Tibial nerve (tissue), 4 donors: Measurements from ENCODE around the gene DAPK2.

Source experiments
- CTCF ChIP-seq, 5 experiments: fragments of 200-600 bp in 3 of 5; fragments of 450-650 bp in 2 of 5; sonication (generic) in 3 of 5; IDR thresholded peaks; one replicate each; pipeline ENCODE4 v1.5.1; 2016 to 2019; ENCODE audit warnings: antibody characterized with exemption in 5 of 5, mild to moderate bottlenecking in 3 of 5, moderate library complexity in 2 of 5
- EP300 ChIP-seq, 2 donors: sonication (generic); formaldehyde crosslinking; IDR thresholded peaks; one replicate each; pipeline ENCODE4 v1.6.1; 2017; ENCODE audit warnings: antibody characterized with exemption in 2 of 2, mild to moderate bottlenecking in 1 of 2
- POLR2A ChIP-seq, 2 donors: fragments of 450-650 bp; IDR thresholded peaks; one replicate each; pipeline ENCODE4 v1.6.1; 2017; ENCODE audit warnings: antibody characterized with exemption in 2 of 2, mild to moderate bottlenecking in 2 of 2, moderate library complexity in 2 of 2

GRCh38 chr15:64029633-64030032 is 16.7 kb downstream of the DAPK2 start:
- TF ChIP-seq CTCF (IDR thresholded peaks at IDR 0.05) (no peak), POLR2A (IDR thresholded peaks at IDR 0.05) (no peak), EP300 (IDR thresholded peaks at IDR 0.05) (no peak)
